ENCODE results near the gene DAPK1. TPM values are rescaled to one million over a fixed set of nuclear protein-coding genes. Genes with fewer than 3 reads are reported as not detected.

The DAPK1 gene
- polyA plus RNA-seq, 1 of the 3 experiments (the other 2 are of a cell fraction) = 0.61 TPM

DNA sequence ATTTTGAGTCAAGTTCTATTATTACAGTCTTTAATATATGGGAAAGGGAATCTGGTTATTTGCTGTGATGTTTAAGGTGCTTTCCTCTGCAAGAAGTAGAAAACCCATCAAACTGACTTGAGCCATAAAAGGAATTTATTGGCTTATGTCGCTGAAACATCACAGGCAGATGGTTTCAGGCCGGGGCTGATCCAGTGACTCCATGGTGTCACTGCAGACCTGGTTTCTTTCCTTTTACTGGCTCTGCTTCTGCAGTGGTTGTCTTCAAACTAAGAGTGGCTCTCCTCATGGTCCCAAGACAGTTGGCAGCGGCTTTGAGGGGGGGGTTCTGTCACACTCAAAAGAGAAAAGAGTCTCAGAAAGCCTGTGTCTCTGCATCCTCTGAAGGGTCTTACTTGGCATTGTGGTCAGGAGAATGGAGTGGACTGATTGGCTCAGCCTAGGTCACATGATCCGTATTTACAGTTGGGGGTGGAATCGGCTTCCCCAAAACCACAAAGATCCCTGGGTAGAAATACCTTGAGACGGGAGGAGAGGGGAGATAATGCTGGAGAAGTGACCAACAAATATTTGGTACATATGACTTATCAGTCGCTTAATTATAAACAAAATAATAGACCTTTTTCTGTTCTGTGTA lies 106.3 kb downstream of the DAPK1 start:
- peaks cover 16 to 22% of the 10 kb centered on the region in 2 experiments; a peak in 2 of 4 replicates for H3K4me1 ChIP-seq (ENCODE audit: control insufficient read depth in 1 of 2, insufficient read depth in 2 of 2, low read depth in 1 of 2, low read length in 1 of 2)
- no peak overlapping the region for H3K4me3 ChIP-seq (ENCODE audit: low read depth in 2 of 2, low read length in 1 of 2)
- TF ChIP-seq REST (IDR thresholded peaks at IDR 0.05; ENCODE audit: low read depth, low read length) = no peak
- TF ChIP-seq ELF1 (IDR thresholded peaks at IDR 0.05) = no peak
- TF ChIP-seq RAD21 (IDR thresholded peaks at IDR 0.05; ENCODE audit: low read length) = no peak
- TF ChIP-seq RCOR1 (IDR thresholded peaks at IDR 0.05; ENCODE audit: low read length) = no peak
- TF ChIP-seq MEF2A (IDR thresholded peaks at IDR 0.05; ENCODE audit: borderline replicate concordance, low read depth) = no peak
- TF ChIP-seq RFX5 (IDR thresholded peaks at IDR 0.05; ENCODE audit: low read length) = no peak
- H3K9me2 ChIP-seq = no peaks in the 10 kb centered on the region
- H3K9ac ChIP-seq = no peak overlapping the region
- H3K79me2 ChIP-seq (ENCODE audit: insufficient read depth) = no peaks in the 10 kb centered on the region
- ChIA-PET POLR2A (no interaction called here), CTCF (interaction anchor here (1.1 kb wide), 1 partner anchor 20 kb away, joined by 3 read pairs; no protein-coding TSS in a partner anchor)
- 69% methylated on average over 7 of the region's 7 CpGs for WGBS (ENCODE audit: low lambda C conversion rate)
- DNase-seq = no peak
- no peaks in the 10 kb centered on the region for H3K36me3 ChIP-seq (replicated peaks in 1 of 2; ENCODE audit: control insufficient read depth in 1 of 2, insufficient read depth in 2 of 2, low read length in 1 of 2)
- no peaks in the 10 kb centered on the region for H3K27me3 ChIP-seq (ENCODE audit: insufficient read depth)
- no peak overlapping the region for H3K4me2 ChIP-seq
- no peaks in the 10 kb centered on the region for H4K20me1 ChIP-seq (ENCODE audit: insufficient read depth)
- no peaks in the 10 kb centered on the region for H3K9me3 ChIP-seq
- H2AFZ ChIP-seq (ENCODE audit: low read depth) = no peak overlapping the region
- no peak overlapping the region for H3K27ac ChIP-seq (ENCODE audit: low read depth in 2 of 2, low read length in 1 of 2)
- H3F3A ChIP-seq (replicated peaks; ENCODE audit: insufficient read depth) = no peaks in the 10 kb centered on the region

DNA sequence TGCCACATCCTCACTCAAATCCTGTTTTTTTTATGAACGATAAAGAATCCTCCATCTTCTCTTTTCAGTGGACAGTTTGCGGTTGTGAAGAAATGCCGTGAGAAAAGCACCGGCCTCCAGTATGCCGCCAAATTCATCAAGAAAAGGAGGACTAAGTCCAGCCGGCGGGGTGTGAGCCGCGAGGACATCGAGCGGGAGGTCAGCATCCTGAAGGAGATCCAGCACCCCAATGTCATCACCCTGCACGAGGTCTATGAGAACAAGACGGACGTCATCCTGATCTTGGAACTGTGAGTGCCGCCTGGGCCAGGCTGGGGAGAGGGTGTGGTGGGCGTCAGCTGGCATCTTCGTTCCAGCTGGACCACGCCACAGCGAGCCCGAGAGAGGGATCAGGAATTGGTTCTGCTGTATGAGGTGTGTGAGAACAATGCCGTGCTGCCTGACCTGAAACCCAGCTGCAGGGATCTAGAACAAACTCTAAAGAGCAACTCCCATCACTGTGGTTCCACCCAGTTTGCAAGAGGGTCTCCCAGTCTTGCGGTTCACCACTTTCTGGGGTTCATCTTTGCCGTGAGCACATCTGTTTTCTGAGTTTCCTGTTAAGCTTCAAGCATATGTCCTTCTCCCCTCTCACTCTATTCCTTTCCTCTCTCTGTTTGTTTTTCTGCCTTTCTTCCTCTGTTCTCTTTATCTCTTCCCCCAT lies 107.4 kb downstream of the DAPK1 start:
- H2AFZ ChIP-seq (ENCODE audit: low read depth) = no peak overlapping the region
- H4K20me1 ChIP-seq (ENCODE audit: insufficient read depth) = no peaks in the 10 kb centered on the region
- no peaks in the 10 kb centered on the region for H3K9me2 ChIP-seq
- H3K9ac ChIP-seq = no peak overlapping the region
- CTCF ChIA-PET = interaction anchor here (1.4 kb wide), 1 partner anchor 69 kb away, joined by 3 read pairs; no protein-coding TSS in a partner anchor
- no peaks in the 10 kb centered on the region for H3K36me3 ChIP-seq (replicated peaks in 1 of 2; ENCODE audit: control insufficient read depth in 1 of 2, insufficient read depth in 2 of 2, low read length in 1 of 2)
- no peaks in the 10 kb centered on the region for H3K79me2 ChIP-seq (ENCODE audit: insufficient read depth)
- POLR2A ChIA-PET = no interaction called here
- no peak for TF ChIP-seq MAX (IDR thresholded peaks at IDR 0.05; ENCODE audit: low read depth)
- no peak for TF ChIP-seq SIN3A (IDR thresholded peaks at IDR 0.05; ENCODE audit: borderline replicate concordance, low read depth, low read length)
- no peak for TF ChIP-seq NFIC (IDR thresholded peaks at IDR 0.05; ENCODE audit: borderline replicate concordance)
- no peak for TF ChIP-seq YY1 (IDR thresholded peaks at IDR 0.05; ENCODE audit: low read depth)
- TF ChIP-seq RAD21 (IDR thresholded peaks at IDR 0.05; ENCODE audit: low read length) = no peak
- no peak overlapping the region for H3K4me2 ChIP-seq
- no peaks in the 10 kb centered on the region for H3K9me3 ChIP-seq
- H3K4me1 ChIP-seq (ENCODE audit: control insufficient read depth in 1 of 2, insufficient read depth in 2 of 2, low read depth in 1 of 2, low read length in 1 of 2) = peaks cover 10 to 22% of the 10 kb centered on the region in 2 experiments; a peak in 2 of 4 replicates
- no peak overlapping the region for H3K27ac ChIP-seq (ENCODE audit: low read depth in 2 of 2, low read length in 1 of 2)
- H3F3A ChIP-seq (replicated peaks; ENCODE audit: insufficient read depth) = no peaks in the 10 kb centered on the region
- no peak overlapping the region for H3K4me3 ChIP-seq (ENCODE audit: low read depth in 2 of 2, low read length in 1 of 2)
- DNase-seq = no peak
- no peaks in the 10 kb centered on the region for H3K27me3 ChIP-seq (ENCODE audit: insufficient read depth)
- 88% methylated on average over 23 of the region's 23 CpGs for WGBS (ENCODE audit: low lambda C conversion rate)

All from SK-N-SH (cell line).